Ishikawa (cell line): ENCODE data around the gene CACNG4.

ENCODE experiments used
- CEBPB ChIP-seq: IDR thresholded peaks from 2 replicates; pipeline ENCODE4 v1.6.1; 2012
- CREB1 ChIP-seq: IDR thresholded peaks from 2 replicates; pipeline ENCODE4 v1.6.1; 2012; ENCODE audit warnings: low read depth
- EGR1 ChIP-seq: IDR thresholded peaks from 2 replicates; pipeline ENCODE4 v1.6.1; 2012
- EP300 ChIP-seq: IDR thresholded peaks from 2 replicates; pipeline ENCODE4 v1.6.1; 2012; ENCODE audit warnings: borderline replicate concordance
- FOXM1 ChIP-seq: IDR thresholded peaks from 2 replicates; pipeline ENCODE4 v1.6.1; 2012; ENCODE audit warnings: low read depth, borderline replicate concordance
- MAX ChIP-seq: IDR thresholded peaks from 2 replicates; pipeline ENCODE4 v1.6.1; 2012
- NFIC ChIP-seq: IDR thresholded peaks from 2 replicates; pipeline ENCODE4 v1.6.1; 2012
- RAD21 ChIP-seq: IDR thresholded peaks from 2 replicates; pipeline ENCODE4 v1.6.1; 2012; ENCODE audit warnings: low read depth
- REST ChIP-seq: IDR thresholded peaks from 2 replicates; pipeline ENCODE4 v1.6.1; 2012; ENCODE audit warnings: low read depth, mild to moderate bottlenecking
- TAF1 ChIP-seq: IDR thresholded peaks from 2 replicates; pipeline ENCODE4 v1.6.1; 2012; ENCODE audit warnings: low read depth, mild to moderate bottlenecking
- TCF12 ChIP-seq: IDR thresholded peaks from 2 replicates; pipeline ENCODE4 v1.6.1; 2012; ENCODE audit warnings: low read depth
- TEAD4 ChIP-seq: IDR thresholded peaks from 2 replicates; pipeline ENCODE4 v1.6.1; 2012
- USF1 ChIP-seq: IDR thresholded peaks from 2 replicates; pipeline ENCODE4 v1.6.1; 2012
- YY1 ChIP-seq: IDR thresholded peaks from 2 replicates; pipeline ENCODE4 v1.6.1; 2012; ENCODE audit warnings: low read depth
- ZBTB7A ChIP-seq: IDR thresholded peaks from 2 replicates; pipeline ENCODE4 v1.6.1; 2012; ENCODE audit warnings: low read depth

The CACNG4 gene

GRCh38 chr17:67072885-67073284 lies 108.4 kb downstream of the CACNG4 start:
- TF ChIP-seq TAF1 (no peak), TEAD4 (no peak), CEBPB (no peak), EGR1 (no peak), NFIC (no peak), EP300 (no peak), USF1 (no peak)

GRCh38 chr17:67074781-67075180 lies 110.3 kb downstream of the CACNG4 start:
- TF ChIP-seq YY1 = no peak
- no peak for TF ChIP-seq TEAD4
- no peak for TF ChIP-seq EGR1
- no peak for TF ChIP-seq EP300
- no peak for TF ChIP-seq REST
- no peak for TF ChIP-seq ZBTB7A
- TF ChIP-seq RAD21 = no peak
- TF ChIP-seq TCF12 = no peak
- TF ChIP-seq USF1 = no peak
- no peak for TF ChIP-seq CREB1
- no peak for TF ChIP-seq NFIC
- no peak for TF ChIP-seq MAX
- no peak for TF ChIP-seq CEBPB

- TF ChIP-seq USF1 (no peak), CEBPB (no peak), TAF1 (no peak), EGR1 (no peak), RAD21 (no peak), EP300 (no peak), TEAD4 (no peak), MAX (no peak), TCF12 (no peak), NFIC (no peak), YY1 (no peak)
These were observed 111.8 kb downstream of the CACNG4 start for GRCh38 chr17:67076290-67076689.

- no peak for TF ChIP-seq NFIC
- no peak for TF ChIP-seq CREB1
- no peak for TF ChIP-seq MAX
- no peak for TF ChIP-seq TEAD4
- no peak for TF ChIP-seq CEBPB
- TF ChIP-seq USF1 = no peak
- no peak for TF ChIP-seq TCF12
- TF ChIP-seq ZBTB7A = no peak
These were observed 113.8 kb downstream of the CACNG4 start for GRCh38 chr17:67078292-67078691.

GRCh38 chr17:67079491-67079890 lies 115.0 kb downstream of the CACNG4 start:
- TF ChIP-seq CREB1 (no peak), FOXM1 (no peak), CEBPB (no peak), ZBTB7A (no peak), MAX (no peak), TCF12 (no peak), YY1 (no peak), EGR1 (no peak), NFIC (no peak), TAF1 (no peak), TEAD4 (no peak)

- TF ChIP-seq TEAD4 (no peak), EP300 (no peak), NFIC (no peak), USF1 (no peak)
These were observed 116.3 kb downstream of the CACNG4 start for GRCh38 chr17:67080804-67081203.

- TF ChIP-seq MAX (no peak), RAD21 (no peak), YY1 (no peak), EGR1 (no peak), REST (no peak), ZBTB7A (no peak), CREB1 (no peak), EP300 (no peak), FOXM1 (no peak), TCF12 (no peak), USF1 (no peak)
These were observed 117.6 kb downstream of the CACNG4 start for GRCh38 chr17:67082107-67082506.
